Esophagus squamous epithelium (tissue), 5 donors: ENCODE measurements around the gene OPTC. TPM values are rescaled to one million over a fixed set of nuclear protein-coding genes. Genes with fewer than 3 reads are reported as not detected.

ENCODE experiments used
- DNase-seq: peaks from one replicate; lab custom pipeline; 2025; lab: John Stamatoyannopoulos, UW
- H3K27ac ChIP-seq, 4 donors: fragments of 200-600 bp; sonication (generic); one replicate each; pipeline ENCODE4 v1.5.1; 2016 to 2019; ENCODE audit warnings: mild to moderate bottlenecking in 1 of 4
- H3K27me3 ChIP-seq, 4 donors: fragments of 200-600 bp; sonication (generic); 1 replicate in 3 of 4; 2 replicates in 1 of 4; pipeline versions ENCODE4 v1.5.1 to v1.6.0; 2017 to 2021; ENCODE audit warnings: antibody characterized with exemption in 1 of 4
- H3K36me3 ChIP-seq, 3 donors: fragments of 200-600 bp; sonication (generic); one replicate each; pipeline ENCODE4 v1.5.1; 2016 to 2019
- H3K4me1 ChIP-seq, 3 donors: fragments of 200-600 bp; sonication (generic); one replicate each; pipeline ENCODE4 v1.5.1; 2017 to 2019
- H3K4me3 ChIP-seq, 4 donors: fragments of 200-600 bp; sonication (generic); 1 replicate in 3 of 4; 2 replicates in 1 of 4; pipeline ENCODE4 v1.5.1; 2016 to 2019; ENCODE audit warnings: mild to moderate bottlenecking in 2 of 4, moderate library complexity in 1 of 4
- H3K9me3 ChIP-seq, 3 donors: fragments of 200-600 bp; sonication (generic); one replicate each; pipeline ENCODE4 v1.5.1; 2016 to 2019
- POLR2A ChIP-seq, 4 donors: fragments of 450-650 bp; IDR thresholded peaks; one replicate each; pipeline ENCODE4 v1.6.1; 2017; ENCODE audit warnings: antibody characterized with exemption in 4 of 4, mild to moderate bottlenecking in 4 of 4, moderate library complexity in 3 of 4
- WGBS, 2 donors: methylation state at CpG; one replicate each; pipeline ENCODE4 v1.1.5; 2018; 5-methylcytosine and 5-hydroxymethylcytosine counted together
- intact Hi-C: fragments of 100-400 bp; cut with DNase I; formaldehyde crosslinking; loops from one replicate; pipeline ENCODE4 v1.15.0; 2022
- total RNA-seq, 4 donors: library from RNA; depleted of rRNA; stranded (reverse); fragments of >200 nt; gene quantifications; one replicate each; pipeline ENCODE4 v1.1.0, GENCODE V29; 2016
- TF ChIP-seq, protein P1 (sequence below), 6 experiments: fragments of 450-650 bp in 4 of 6; fragments of 200-600 bp in 2 of 6; sonication (generic) in 2 of 6; IDR thresholded peaks; one replicate each; pipeline ENCODE4 v1.5.1; 2016 to 2019; ENCODE audit warnings: antibody characterized with exemption in 6 of 6, mild to moderate bottlenecking in 4 of 6, moderate library complexity in 4 of 6
- donor health status: DM: yes; HTN: yes; CAD: no.

The OPTC gene
- total RNA-seq, 4 donors from 2014 or later = not detected

DNA sequence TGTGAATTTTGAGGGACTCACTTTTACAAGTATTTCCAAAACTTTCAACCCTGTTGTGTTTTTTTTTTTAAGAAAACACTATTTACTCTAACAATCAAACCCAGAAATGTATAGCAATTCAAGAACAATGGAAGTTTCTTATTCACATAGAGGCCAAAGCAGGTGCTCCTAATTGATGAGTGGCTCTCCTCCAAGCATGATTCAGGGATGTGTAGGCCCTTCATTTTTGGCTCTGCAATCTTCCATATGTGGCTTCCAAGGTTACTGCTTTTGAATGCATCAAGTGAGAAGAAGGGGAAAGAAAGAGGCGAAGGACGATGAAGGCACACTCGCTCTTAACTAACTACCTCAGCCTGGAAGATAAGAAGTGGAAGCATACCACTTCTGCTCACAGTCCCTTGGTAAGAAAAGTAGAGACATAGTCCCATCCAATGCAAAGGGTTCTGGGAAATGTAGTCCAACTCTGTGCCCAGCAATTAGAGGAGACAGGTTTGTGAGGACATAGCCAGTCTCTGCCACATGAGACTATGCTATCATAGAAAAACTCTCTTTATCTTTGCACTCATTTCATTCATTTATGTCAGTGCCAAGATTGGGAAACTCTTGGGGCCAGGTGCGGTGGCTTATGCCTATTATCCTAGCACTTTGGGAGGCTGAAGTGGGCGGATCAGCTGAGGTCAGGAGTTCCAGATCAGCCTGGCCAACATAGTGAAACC lies 46.0 kb downstream of the OPTC start:
- H3K9me3 ChIP-seq = no peaks in the 10 kb centered on the region
- H3K27ac ChIP-seq = no peak overlapping the region
- WGBS, 2 donors = 81 to 94% methylated on average over 4 to 5 of the region's 5 CpGs
- no peak for DNase-seq
- intact Hi-C loops = no loop called here
- no peak for TF ChIP-seq POLR2A (IDR thresholded peaks at IDR 0.05)
- TF ChIP-seq, protein P1, sequence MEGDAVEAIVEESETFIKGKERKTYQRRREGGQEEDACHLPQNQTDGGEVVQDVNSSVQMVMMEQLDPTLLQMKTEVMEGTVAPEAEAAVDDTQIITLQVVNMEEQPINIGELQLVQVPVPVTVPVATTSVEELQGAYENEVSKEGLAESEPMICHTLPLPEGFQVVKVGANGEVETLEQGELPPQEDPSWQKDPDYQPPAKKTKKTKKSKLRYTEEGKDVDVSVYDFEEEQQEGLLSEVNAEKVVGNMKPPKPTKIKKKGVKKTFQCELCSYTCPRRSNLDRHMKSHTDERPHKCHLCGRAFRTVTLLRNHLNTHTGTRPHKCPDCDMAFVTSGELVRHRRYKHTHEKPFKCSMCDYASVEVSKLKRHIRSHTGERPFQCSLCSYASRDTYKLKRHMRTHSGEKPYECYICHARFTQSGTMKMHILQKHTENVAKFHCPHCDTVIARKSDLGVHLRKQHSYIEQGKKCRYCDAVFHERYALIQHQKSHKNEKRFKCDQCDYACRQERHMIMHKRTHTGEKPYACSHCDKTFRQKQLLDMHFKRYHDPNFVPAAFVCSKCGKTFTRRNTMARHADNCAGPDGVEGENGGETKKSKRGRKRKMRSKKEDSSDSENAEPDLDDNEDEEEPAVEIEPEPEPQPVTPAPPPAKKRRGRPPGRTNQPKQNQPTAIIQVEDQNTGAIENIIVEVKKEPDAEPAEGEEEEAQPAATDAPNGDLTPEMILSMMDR (IDR thresholded peaks at IDR 0.05) = no peak
- H3K36me3 ChIP-seq = no peaks in the 10 kb centered on the region
- H3K27me3 ChIP-seq = no peaks in the 10 kb centered on the region
- H3K4me3 ChIP-seq = no peak overlapping the region
- H3K4me1 ChIP-seq = peaks cover under 1 to 10% (median 4%) of the 10 kb centered on the region in 3 donors

DNA sequence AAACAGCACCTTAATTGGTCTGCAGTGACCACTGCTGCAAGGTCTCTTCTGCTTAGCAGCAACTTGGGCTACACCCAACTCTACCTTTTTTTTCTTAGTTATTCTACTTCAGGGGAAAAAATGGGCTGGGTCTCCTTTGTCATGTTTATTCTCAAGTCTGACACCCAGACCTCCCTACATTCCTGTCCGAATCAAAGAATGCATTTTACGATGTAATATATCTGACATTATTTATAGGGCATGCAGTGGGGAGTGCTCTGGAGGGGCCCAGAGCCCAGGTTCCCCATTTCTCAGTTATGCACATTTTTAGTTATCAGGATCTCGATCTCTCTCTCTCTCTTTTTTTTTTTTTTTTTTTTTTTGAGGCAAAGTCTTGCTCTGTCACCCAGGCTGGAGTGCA lies 50.5 kb downstream of the OPTC start:
- Histone ChIP-seq H3K27me3 (no peaks in the 10 kb centered on the region), H3K9me3 (no peaks in the 10 kb centered on the region), H3K4me1 (peaks cover 0 to 36% (median 0%) of the 10 kb centered on the region in 3 donors), H3K36me3 (no peaks in the 10 kb centered on the region), H3K27ac (no peak overlapping the region), H3K4me3 (no peak overlapping the region)
- TF ChIP-seq, protein P1 (IDR thresholded peaks at IDR 0.05) = no peak
- TF ChIP-seq POLR2A (IDR thresholded peaks at IDR 0.05) = no peak
- no peak for DNase-seq
- 51 to 62% methylated on average over 3 of the region's 3 CpGs for WGBS, 2 donors
- intact Hi-C loops = no loop called here

DNA sequence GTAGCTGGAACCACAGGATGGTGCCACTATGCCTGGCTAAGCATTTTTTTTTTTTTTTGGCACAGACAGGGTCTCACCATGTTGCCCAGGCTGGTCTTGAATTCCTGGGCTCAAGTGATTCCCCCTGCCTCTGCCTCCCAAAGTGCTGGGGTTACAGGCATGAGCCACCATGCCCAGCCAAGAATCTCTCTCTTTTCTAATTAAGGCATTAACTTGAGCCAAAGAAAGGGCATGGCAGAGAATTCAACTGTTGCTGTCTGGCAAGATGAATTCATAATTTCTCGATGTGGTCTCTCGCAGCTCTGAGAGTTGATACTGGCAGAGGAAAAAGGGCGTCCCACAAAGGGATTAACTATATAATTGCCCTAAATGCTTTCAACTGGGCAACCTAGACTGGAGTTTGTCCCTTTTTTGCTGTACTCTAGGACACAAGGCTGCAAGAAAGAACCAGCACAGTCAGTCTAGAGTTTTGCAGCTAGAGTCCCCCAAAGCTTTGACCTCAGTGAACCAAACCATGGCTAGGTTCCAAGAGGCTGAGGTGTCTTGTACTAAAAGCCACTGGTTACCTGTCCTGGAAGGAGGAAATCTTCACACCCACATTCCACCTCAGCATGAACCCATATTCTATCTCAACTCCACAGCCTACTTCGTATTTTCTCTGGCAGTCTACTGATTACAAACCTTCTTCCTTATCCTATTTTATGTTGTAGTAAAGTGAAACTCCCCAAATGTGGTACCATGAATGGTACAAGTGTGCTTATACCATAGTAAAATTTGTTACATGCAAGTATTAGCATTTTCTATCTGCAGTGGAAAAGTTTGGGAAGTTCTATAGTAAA lies 51.2 kb downstream of the OPTC start:
- TF ChIP-seq, protein P1 (IDR thresholded peaks at IDR 0.05) = no peak
- no peak for TF ChIP-seq POLR2A (IDR thresholded peaks at IDR 0.05)
- WGBS, 2 donors = 32 to 47% methylated on average over 3 to 4 of the region's 4 CpGs
- no peak for DNase-seq
- H3K4me1 ChIP-seq = peaks cover 0 to 36% (median 0%) of the 10 kb centered on the region in 3 donors
- no peaks in the 10 kb centered on the region for H3K27me3 ChIP-seq
- no peak overlapping the region for H3K4me3 ChIP-seq
- no peaks in the 10 kb centered on the region for H3K36me3 ChIP-seq
- intact Hi-C loops = no loop called here
- H3K9me3 ChIP-seq = no peaks in the 10 kb centered on the region
- H3K27ac ChIP-seq = peak overlapping the region in 2 of 4 donors; percentile 26 to 73

DNA sequence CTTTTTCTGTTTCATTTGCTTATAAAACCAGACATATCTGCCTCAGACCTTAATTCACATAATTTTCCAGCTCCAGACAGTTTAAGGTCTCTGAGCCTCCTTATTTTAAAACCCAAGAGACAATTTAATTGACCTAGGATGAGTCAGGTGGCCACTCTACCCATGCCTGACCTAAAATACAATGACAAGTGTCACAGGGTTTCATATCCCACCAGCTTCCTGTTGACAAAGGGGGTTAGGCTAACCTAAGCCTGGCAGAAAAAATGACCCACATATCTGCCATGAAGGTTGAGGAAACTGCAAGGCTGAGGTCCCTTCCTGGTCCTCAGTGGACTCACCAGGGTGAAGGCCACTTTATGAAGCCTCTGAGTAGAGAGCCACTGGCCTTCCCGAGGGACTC lies 52.3 kb downstream of the OPTC start:
- Histone ChIP-seq H3K27me3 (no peaks in the 10 kb centered on the region), H3K36me3 (no peaks in the 10 kb centered on the region), H3K4me3 (no peak overlapping the region), H3K27ac (peak overlapping the region in 1 of 4 donors; percentile 26), H3K9me3 (no peaks in the 10 kb centered on the region), H3K4me1 (peaks cover 0 to 36% (median 0%) of the 10 kb centered on the region in 3 donors)
- TF ChIP-seq POLR2A (IDR thresholded peaks at IDR 0.05) = no peak
- TF ChIP-seq, protein P1 (IDR thresholded peaks at IDR 0.05) = no peak
- no peak for DNase-seq
- WGBS, 2 donors = 100% methylated on average over 1 of the region's 1 CpG; no CpG with 5 or more reads in 1 of the 2 donors
- intact Hi-C loops = no loop called here

DNA sequence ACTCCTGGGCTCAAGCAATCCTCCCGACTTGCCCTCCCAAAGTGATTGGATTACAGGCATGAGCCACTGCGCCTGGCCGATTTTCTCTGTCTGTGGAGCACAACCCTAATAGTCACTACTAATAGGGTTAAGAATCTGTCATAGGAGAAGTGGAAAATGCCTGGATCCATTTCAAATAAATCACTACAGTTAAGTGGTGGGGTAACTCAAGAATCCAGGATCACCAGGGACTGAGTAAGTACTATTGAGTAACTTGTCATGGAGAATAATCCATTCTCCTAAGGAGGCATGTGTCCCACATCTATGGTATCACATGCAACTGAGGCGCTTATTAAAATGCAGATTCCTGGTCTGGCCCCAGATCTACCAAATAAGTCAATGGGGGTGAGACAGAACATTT lies 53.2 kb downstream of the OPTC start:
- Histone ChIP-seq H3K4me1 (peaks cover 0 to 36% (median 0%) of the 10 kb centered on the region in 3 donors), H3K9me3 (no peaks in the 10 kb centered on the region), H3K27me3 (no peaks in the 10 kb centered on the region), H3K27ac (peak overlapping the region in 2 of 4 donors; percentile 51 to 67), H3K36me3 (no peaks in the 10 kb centered on the region), H3K4me3 (no peak overlapping the region)
- 83 to 96% methylated on average over 3 of the region's 4 CpGs for WGBS, 2 donors
- intact Hi-C loops = no loop called here
- TF ChIP-seq, protein P1 (IDR thresholded peaks at IDR 0.05) = no peak
- no peak for TF ChIP-seq POLR2A (IDR thresholded peaks at IDR 0.05)
- no peak for DNase-seq
